Gastroesophageal sphincter (tissue), 4 donors: Measurements from ENCODE around the gene ITGAX. TPM values are rescaled to one million over a fixed set of nuclear protein-coding genes. Genes with fewer than 3 reads are reported as not detected.
A peak's percentile ranks its signal among the peaks of the same experiment; 100 is the strongest.

ENCODE experiments used
- ATAC-seq: fragments of 150-250 bp; one replicate; pipeline ENCODE4 v1.9.1; 2016; ENCODE audit warnings: mild to moderate bottlenecking, moderate library complexity
- H3K27ac ChIP-seq, 4 donors: fragments of 200-600 bp; sonication (generic) in 3 of 4; 1 replicate in 3 of 4; 2 replicates in 1 of 4; pipeline ENCODE4 v1.5.1; 2016 to 2019
- H3K27me3 ChIP-seq: fragments of 200-600 bp; sonication (generic); one replicate; pipeline ENCODE4 v1.5.1; 2019
- H3K36me3 ChIP-seq, 2 donors: fragments of 200-600 bp; sonication (generic); one replicate each; pipeline ENCODE4 v1.5.1; 2019; ENCODE audit warnings: control low read depth in 1 of 2
- H3K4me1 ChIP-seq, 3 donors: fragments of 200-600 bp; sonication (generic); 1 replicate in 2 of 3; 2 replicates in 1 of 3; pipeline ENCODE4 v1.5.1; 2016 to 2019; ENCODE audit warnings: control low read depth in 2 of 3
- H3K4me3 ChIP-seq, 2 donors: fragments of 200-600 bp; sonication (generic); one replicate each; pipeline ENCODE4 v1.5.1; 2019; ENCODE audit warnings: mild to moderate bottlenecking in 1 of 2, moderate library complexity in 1 of 2
- H3K9me3 ChIP-seq, 3 donors: fragments of 200-600 bp; sonication (generic); one replicate each; pipeline ENCODE4 v1.5.1; 2017 to 2019; ENCODE audit warnings: control low read depth in 2 of 3
- CTCF ChIP-seq, 4 experiments: fragments of 200-600 bp in 2 of 4; fragments of 450-650 bp in 2 of 4; sonication (generic) in 1 of 4; IDR thresholded peaks; one replicate each; pipeline ENCODE4 v1.5.1; 2017 to 2019; ENCODE audit warnings: antibody characterized with exemption in 4 of 4, mild to moderate bottlenecking in 2 of 4, moderate library complexity in 2 of 4
- EP300 ChIP-seq: sonication (generic); formaldehyde crosslinking; IDR thresholded peaks from one replicate; pipeline ENCODE4 v1.6.1; 2017; ENCODE audit warnings: antibody characterized with exemption, mild to moderate bottlenecking
- POLR2A ChIP-seq, 2 donors: fragments of 450-650 bp; IDR thresholded peaks; one replicate each; pipeline ENCODE4 v1.6.1; 2017; ENCODE audit warnings: antibody characterized with exemption in 2 of 2, mild to moderate bottlenecking in 2 of 2, moderate library complexity in 1 of 2
- POLR2AphosphoS5 ChIP-seq: sonication (generic); formaldehyde crosslinking; IDR thresholded peaks from one replicate; pipeline ENCODE4 v1.6.1; 2017; ENCODE audit warnings: antibody characterized with exemption
- WGBS, 2 donors: methylation state at CpG; one replicate each; pipeline ENCODE4 v1.1.5; 2018; ENCODE audit warnings: low coverage in 1 of 2; 5-methylcytosine and 5-hydroxymethylcytosine counted together
- total RNA-seq, 4 donors: library from RNA; depleted of rRNA; stranded (reverse); fragments of >200 nt; gene quantifications; one replicate each; pipeline ENCODE4 v1.1.0, GENCODE V29; 2016

Gene ITGAX
- total RNA-seq, 4 donors from 2014 or later, result 1.2 to 7.5 (median 2.4) TPM

GRCh38 chr16:31330553-31330890 lies 24.5 kb upstream of the ITGAX start:
- no peak for TF ChIP-seq CTCF (IDR thresholded peaks at IDR 0.05)
- no peak for TF ChIP-seq POLR2A (IDR thresholded peaks at IDR 0.05)
- TF ChIP-seq EP300, result no peak
- TF ChIP-seq POLR2AphosphoS5, result no peak
- WGBS, 2 donors, result 20 to 30% methylated on average over 1 to 4 of the region's 8 CpGs
- Histone ChIP-seq H3K9me3 (no peaks in the 10 kb centered on the region), H3K4me1 (peaks cover 0 to 10% (median 4%) of the 10 kb centered on the region in 3 donors), H3K27ac (no peak overlapping the region), H3K4me3 (no peak overlapping the region), H3K36me3 (no peaks in the 10 kb centered on the region), H3K27me3 (peaks cover 78% of the 10 kb centered on the region)
- ATAC-seq, result no peak

GRCh38 chr16:31331141-31331764 lies 23.7 kb upstream of the ITGAX start:
- peaks cover 0 to 10% (median 4%) of the 10 kb centered on the region in 3 donors for H3K4me1 ChIP-seq
- peak overlapping the region in 1 of 2 donors; percentile 41 for H3K4me3 ChIP-seq
- no peak for ATAC-seq
- H3K9me3 ChIP-seq, result no peaks in the 10 kb centered on the region
- WGBS, 2 donors, result no CpG with 5 or more reads among the region's 46 CpGs
- peaks cover 84% of the 10 kb centered on the region for H3K27me3 ChIP-seq
- no peaks in the 10 kb centered on the region for H3K36me3 ChIP-seq
- no peak overlapping the region for H3K27ac ChIP-seq
- TF ChIP-seq EP300, result no peak
- no peak for TF ChIP-seq CTCF (IDR thresholded peaks at IDR 0.05)
- no peak for TF ChIP-seq POLR2AphosphoS5
- no peak for TF ChIP-seq POLR2A (IDR thresholded peaks at IDR 0.05)

- no peaks in the 10 kb centered on the region for H3K36me3 ChIP-seq
- peaks cover 0 to 10% (median 4%) of the 10 kb centered on the region in 3 donors for H3K4me1 ChIP-seq
- TF ChIP-seq CTCF (IDR thresholded peaks at IDR 0.05), result no peak
- TF ChIP-seq POLR2A (IDR thresholded peaks at IDR 0.05), result no peak
- no peak for TF ChIP-seq EP300
- no peak for TF ChIP-seq POLR2AphosphoS5
- no peak overlapping the region for H3K27ac ChIP-seq
- H3K27me3 ChIP-seq, result peaks cover 90% of the 10 kb centered on the region
- H3K9me3 ChIP-seq, result no peaks in the 10 kb centered on the region
- no peak for ATAC-seq
- WGBS, 2 donors, result 67 to 100% methylated on average over 1 to 6 of the region's 23 CpGs
- no peak overlapping the region for H3K4me3 ChIP-seq
Measured at GRCh38 chr16:31331807-31332301, 23.1 kb upstream of the ITGAX start.

GRCh38 chr16:31332544-31332943 lies 22.4 kb upstream of the ITGAX start:
- peaks cover 93% of the 10 kb centered on the region for H3K27me3 ChIP-seq
- no peak for ATAC-seq
- no peaks in the 10 kb centered on the region for H3K9me3 ChIP-seq
- 93 to 98% methylated on average over 4 of the region's 4 CpGs for WGBS, 2 donors
- peaks cover 0 to 10% (median 4%) of the 10 kb centered on the region in 3 donors for H3K4me1 ChIP-seq
- H3K36me3 ChIP-seq, result no peaks in the 10 kb centered on the region
- TF ChIP-seq POLR2A (IDR thresholded peaks at IDR 0.05) (no peak), POLR2AphosphoS5 (no peak), EP300 (no peak), CTCF (IDR thresholded peaks at IDR 0.05) (no peak)
- no peak overlapping the region for H3K4me3 ChIP-seq
- no peak overlapping the region for H3K27ac ChIP-seq
